Activated CD8-positive, alpha-beta memory T cell treated with anti-CD3 and anti-CD28 coated beads, Interleukin-2, amount 50 U/mL, for 24 hours (primary cell): ENCODE data around the gene SLC25A48.

Source experiments
- DNase-seq: peaks from one replicate; pipeline ENCODE4 v3.0.0-alpha.2; 2020; ENCODE audit errors: extremely low read depth

SLC25A48 gene

DNA sequence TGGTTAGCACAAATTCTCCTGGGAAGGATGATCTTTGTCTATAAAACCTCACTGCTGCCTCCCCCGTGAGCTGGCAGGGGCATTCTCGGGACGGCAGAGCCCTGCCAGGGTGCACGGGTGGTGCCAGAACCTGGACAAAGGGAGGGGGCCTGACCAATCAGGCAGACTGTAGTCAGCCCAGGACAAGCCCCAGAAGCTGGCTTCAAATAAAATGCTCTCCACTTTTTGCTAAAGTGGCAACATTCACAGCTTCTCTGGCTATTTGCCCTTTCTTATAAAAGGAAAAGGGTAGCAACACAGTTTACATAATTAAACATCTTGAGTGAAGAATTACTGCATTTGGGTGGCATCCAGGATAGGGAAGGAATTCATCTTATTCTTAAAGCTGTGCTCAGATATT lies 46.8 kb downstream of the SLC25A48 start:
- DNase-seq, result no peak

DNA sequence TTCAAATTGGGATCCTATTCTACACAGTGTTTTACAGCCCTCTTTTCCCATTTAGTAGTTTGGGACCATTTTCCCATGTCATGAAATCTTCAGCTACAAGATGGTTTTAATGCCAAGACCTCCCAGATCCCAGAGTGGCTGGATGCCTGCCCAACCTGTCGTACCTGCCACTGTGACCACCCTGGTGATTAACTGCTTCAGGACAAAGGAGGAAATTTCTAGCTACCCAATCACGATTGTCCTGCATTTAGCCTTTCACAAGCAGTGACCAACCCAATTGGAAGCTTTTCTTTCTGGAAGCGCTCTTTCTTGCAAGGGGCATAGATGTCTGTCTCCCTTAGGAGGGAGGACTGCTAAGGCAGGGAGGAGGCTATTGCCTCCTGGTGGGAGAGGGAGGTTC lies 47.4 kb downstream of the SLC25A48 start:
- no peak for DNase-seq

DNA sequence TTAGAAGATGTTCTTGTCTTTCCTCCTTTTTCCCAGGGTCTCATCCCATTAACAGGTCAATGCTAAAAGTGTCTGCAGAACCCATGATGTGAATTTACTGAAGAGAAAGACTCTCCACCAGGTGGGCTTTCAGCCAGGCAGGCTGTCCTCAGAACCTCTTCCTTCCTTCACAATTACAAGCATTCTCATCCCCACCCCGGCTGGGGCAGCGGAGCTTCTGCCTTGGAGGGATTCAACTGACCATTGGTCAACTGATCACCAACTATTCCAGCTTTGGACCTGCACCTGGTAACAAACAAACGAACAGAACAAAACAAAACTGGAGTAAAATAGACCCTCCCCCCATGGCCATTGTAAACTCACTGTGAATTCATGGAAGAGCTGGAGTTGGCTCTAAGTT lies 48.6 kb downstream of the SLC25A48 start:
- DNase-seq, result no peak

DNA sequence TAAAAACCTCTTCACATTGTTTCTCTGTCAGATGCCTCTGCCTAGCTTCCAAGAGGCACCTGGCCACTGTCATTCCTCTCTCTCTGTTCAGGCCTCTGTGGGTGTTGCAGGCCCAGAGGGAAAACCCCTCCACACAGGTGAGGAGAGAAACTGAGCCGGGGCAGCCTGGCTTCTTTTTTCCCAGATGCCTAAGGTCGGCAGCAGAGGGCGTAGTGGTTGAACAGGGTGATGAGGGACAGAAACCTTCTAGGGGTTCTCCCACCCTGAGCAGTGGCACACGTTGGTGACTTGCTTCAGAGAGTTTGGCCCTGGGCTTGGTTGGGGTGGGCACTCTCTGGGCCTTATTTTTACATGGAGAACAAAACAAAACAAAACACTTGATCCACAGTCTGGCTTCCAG lies 49.0 kb downstream of the SLC25A48 start:
- DNase-seq, result no peak

DNA sequence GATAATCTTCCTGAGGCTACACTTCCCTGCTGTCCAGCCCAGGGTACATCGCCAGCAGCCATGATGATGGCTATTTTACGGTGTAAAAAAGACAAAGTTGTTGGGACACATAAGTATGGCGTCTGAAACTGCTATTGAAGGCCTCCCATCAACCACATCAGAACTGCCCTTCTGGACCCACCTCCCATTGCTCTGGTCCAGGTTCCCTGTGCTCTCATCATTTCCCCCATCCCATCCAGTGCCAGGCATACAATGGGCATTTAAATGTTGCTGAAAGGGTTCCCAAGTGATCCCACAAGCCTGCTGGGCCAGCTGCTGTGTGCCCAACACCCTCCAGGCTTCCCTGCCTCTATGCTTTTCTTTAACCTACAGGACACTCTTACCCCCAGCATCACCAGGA lies 50.6 kb downstream of the SLC25A48 start:
- DNase-seq, result no peak

DNA sequence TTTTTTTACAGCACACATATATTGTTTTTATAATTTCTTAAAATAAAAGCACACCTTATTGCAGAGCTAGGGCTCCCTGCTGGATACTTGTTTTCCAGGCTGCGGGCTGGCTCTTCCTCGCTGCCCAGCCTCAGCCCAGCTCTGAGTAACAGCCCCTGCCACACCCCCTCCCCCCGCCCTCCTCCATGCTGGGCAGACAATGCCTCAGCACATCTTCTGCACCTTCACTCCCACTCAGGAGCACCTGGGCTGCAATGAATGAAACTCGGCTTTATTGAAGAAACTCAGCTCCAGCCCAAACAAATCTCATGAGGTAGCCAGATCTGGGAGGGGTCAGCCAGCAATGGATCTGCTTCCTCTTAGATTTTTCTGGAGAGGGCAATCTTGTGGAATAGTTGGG lies 51.7 kb downstream of the SLC25A48 start:
- no peak for DNase-seq

DNA sequence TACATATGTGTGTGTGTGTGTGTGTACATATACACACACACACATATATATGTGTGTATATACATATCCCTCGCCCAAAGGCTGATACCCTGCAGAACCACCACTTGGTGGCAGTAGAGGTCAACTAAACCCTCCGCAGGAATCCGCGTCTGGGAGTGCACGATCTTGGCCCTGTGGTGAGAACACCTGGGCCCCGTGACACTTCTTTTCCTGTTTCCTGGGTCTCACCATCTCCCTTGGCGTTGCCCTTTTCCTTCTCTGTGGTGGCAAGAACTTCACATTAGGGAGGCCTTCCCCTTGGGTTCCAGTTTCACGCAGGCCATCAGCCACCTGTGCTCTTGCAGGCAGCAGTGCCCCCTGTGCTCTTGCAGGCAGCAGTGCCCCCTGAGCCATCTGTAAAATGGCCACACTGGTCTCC lies 53.0 kb downstream of the SLC25A48 start:
- peak; percentile 9 for DNase-seq

DNA sequence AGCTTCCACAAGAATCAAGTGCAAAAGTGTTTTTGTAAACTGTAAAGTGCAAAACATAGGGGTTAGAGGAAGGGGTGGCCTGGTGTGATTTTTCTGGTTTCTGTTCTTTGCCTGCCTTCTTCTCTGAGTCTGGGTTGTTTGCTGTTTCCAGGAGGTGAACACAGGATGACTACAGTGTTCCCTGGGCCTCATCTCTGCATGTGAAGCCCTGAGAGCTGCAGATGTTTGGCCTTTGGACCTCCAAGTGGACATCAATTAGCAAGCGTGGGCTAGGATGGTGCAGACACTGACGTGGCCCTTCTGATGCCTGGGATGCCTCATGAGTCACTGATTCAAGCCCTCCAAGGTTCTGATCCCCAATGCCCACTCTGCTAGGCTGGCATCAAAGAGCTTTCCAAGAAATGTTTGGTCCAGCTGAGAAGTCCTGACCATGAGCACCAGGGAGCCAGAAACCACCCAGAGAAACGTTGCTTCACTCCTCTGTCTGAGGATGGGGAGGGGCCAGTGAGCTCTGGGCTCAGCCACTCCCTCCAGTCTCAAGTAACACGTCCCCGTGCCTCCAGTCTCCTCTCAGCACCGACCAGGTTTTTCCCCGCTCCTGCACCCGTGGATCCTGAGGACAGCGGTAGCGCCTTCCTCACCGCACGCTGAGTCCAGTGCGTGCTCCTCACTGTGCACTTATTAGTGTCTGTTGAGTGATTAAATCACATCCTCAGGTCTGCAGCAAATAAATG lies 53.6 kb downstream of the SLC25A48 start:
- DNase-seq, result no peak

DNA sequence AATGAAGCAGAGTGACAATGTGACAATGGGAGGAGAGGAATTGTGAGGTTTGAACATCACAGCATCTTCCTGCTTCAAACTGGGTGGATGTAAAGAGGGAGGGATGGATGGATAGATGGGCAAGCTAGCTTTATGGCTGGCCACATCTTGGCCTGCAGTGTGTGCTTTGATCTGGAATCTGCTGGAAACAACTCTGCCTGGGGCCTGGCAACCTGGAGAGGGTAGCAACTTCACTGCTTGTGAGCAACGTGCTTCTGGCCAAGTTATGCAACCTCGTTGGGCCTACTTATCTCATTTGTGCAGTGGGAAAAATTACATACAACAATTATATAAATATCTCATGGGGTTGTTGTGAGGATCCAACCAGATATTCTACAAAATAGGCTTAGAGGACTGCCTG lies 55.8 kb downstream of the SLC25A48 start:
- no peak for DNase-seq

DNA sequence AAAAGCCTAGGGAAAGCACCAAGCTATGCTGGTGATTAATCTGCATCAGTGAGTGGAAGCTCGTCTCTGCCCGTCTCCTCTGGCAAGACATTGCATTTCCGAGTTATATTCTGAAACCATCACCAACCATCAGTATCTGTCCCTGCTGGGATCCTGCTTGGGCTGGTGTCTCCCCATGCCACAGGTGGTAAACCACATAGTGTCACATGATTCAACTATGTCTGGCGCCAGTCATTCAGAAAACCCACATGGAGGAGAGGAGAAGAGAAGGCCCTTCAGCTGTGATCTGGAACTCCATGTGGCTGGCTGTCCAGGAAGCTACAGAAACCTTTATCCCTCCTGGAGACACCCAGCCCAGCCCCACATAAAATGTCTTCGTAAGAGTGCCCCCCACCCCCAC lies 56.4 kb downstream of the SLC25A48 start:
- DNase-seq, result peak; percentile 10

DNA sequence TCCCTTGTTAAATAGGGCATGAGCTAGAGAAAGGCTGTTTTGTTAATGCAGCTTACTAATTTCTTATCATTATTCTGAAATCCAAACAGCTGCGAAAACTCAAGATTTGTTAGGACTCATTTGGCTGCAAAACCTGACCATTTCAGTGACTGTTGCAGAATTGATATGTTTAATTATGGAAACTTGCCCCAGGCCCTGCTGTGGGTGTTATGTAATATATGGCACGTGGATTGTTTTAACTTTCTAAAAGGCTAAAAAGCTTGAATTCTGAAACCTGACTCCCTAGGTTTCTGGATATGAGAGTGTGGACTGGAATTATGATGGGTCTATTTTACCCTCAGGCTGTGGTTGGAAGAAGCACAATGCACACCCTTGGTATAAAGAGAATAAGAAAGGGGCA lies 56.8 kb downstream of the SLC25A48 start:
- DNase-seq, result no peak

DNA sequence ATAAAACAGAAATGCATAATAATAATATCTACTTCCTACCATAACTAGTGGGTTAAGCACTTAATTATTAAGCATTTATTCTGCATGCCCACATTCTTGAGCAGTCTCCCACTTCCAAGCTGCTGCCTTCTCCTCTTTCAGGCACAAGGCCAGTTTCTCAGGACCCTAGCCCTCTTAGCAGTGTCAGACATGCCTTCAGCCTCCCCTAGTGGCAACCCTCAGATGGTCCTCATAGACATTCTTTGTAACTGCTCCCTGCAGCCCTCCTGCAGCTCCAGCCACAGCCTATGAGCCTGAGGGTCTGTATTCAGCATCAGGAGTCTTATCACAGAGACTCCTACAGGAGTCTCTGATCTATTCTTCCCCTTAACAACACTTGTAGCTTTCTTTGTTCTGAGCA lies 57.3 kb downstream of the SLC25A48 start:
- no peak for DNase-seq

DNA sequence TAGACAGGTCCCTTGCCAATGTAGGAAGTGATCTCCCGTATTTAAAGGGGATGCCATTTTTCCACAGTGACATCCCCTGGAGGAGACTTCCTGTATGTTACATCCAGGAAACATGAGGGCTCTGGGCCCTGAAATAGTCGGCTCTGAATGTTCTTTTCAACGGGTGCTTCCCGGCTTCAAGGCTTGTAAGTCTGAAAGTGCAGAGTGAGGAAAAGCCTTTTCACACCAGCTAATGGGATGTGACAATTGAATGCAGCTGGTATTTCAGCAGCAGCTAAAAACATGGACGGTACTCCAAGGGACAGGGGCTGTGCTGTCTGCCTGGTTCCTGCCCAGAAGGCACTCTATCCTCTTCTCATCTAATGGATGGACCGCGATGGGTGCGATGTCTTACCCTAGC lies 59.8 kb downstream of the SLC25A48 start:
- no peak for DNase-seq

DNA sequence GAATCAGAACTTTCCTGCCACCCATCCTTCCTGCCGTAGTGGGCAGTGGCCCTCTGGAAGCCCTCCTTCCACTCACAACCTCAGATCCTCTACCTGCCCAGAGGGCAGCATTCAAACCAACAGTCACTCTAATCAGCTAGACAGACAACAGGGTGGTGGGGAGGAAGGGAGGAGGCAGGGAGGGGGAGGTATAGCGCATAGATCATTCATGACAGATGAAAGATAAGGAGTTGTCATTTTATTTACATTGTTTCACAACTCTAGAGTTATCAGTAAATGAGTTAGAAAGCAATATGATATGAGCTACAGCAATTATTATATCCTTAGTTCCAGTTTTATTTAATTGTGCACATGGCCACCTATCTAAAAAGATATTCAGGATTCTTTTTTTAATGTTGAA lies 60.3 kb downstream of the SLC25A48 start:
- DNase-seq, result no peak

DNA sequence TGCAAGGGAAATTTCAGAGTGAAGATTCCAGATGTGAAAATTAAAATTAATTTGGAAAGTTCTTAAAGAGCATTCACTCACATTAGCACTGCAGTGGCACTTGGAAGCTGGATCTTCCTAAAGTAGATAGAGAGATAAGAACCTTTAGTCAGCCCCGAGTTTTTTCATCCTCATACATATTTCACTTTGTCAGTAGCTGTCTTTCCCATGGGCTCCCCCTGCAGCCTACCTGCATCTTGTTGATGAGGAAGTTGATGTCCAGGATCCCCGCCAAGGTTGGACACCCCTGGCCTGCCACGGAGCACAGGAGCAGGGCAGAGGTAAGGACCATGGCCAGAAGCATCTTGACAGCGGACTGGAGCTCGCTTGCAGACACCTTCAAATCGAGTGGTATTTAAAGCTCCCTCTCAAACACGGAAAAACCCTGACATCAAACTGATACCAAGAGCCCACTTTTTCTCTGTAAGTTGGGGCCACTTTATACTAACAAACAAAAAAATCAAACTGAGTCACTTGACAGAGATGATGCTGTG lies 61.1 kb downstream of the SLC25A48 start, which contains the start of gene IL9:
Gene IL9 (minus strand): TSS at position 368 of the 533 bp plus-strand sequence. CDS start 25 bp downstream, at position 343.
- no peak for DNase-seq

DNA sequence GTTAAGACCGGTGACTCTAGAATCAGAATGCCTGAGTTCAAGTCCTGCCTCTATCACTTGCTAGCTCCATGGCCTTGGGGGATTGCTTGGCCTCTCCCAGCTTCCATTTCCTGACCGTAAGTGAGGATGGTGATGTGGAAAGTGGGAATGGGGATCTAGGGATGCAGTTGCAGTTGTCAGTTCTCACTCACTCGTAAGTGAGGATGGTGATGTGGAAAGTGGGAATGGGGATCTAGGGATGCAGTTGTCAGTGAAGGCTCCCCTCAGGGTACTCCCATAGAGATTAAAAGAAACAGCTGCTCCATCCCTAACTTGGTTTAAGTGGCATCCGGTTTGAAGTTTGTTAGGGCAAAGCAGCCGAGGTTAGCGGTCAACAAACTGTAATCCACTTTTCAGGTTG lies 64.2 kb downstream of the SLC25A48 start:
- DNase-seq, result no peak

DNA sequence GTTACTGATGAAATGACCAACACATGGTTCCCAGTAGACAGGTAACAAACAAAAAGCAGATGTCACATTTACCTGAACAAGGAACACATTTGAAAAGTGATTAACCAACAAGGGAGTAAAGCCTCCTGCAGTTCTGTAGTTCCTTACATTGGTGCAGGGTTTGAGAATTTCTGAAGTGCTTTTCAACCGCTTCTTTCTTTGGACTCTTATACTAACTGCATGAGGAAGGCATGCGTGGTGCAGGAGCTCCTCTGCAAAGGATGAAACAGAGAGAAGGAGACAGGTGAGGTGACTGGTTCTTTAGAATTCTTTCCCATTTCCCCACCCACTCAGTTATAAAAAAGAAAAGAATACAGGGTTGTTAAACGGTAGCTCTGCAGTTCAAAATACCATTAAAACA lies 65.8 kb downstream of the SLC25A48 start:
- no peak for DNase-seq

DNA sequence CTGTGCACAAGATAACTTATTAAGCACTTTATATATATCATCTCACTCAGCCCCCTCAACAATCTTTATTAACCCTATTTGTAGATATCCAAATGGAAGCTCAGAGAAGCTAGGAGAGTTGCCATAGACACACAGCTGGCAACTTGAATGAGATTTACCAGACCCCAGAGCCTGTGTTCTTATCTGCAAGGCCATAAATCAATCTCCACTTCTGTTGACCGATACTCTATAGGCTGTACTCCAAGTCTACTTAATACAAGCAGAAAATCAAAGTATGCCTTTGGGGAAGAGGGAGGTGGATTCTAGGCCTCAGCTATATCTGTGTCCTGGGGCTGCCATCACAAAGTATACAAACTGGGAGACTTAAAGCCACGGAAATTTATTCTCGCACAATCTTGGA lies 67.2 kb downstream of the SLC25A48 start:
- no peak for DNase-seq

DNA sequence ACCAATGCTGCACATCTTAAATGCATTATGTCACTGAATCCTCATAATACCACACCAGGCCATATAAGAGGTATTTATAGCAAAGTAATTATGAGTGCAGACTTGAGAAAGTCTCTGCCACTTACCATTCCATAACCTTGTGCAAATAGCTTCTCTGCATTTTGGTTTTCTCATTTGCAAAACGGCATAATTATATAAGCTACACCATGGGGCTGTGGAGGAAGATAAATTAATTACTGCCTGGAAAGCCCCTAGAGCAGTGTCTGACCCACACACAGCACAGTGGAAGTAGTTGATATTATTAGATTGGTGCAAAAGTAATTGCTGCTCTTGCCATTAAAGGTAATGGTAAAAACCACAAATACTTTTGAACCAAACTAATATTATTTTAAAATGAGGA lies 70.7 kb downstream of the SLC25A48 start:
- DNase-seq, result no peak

DNA sequence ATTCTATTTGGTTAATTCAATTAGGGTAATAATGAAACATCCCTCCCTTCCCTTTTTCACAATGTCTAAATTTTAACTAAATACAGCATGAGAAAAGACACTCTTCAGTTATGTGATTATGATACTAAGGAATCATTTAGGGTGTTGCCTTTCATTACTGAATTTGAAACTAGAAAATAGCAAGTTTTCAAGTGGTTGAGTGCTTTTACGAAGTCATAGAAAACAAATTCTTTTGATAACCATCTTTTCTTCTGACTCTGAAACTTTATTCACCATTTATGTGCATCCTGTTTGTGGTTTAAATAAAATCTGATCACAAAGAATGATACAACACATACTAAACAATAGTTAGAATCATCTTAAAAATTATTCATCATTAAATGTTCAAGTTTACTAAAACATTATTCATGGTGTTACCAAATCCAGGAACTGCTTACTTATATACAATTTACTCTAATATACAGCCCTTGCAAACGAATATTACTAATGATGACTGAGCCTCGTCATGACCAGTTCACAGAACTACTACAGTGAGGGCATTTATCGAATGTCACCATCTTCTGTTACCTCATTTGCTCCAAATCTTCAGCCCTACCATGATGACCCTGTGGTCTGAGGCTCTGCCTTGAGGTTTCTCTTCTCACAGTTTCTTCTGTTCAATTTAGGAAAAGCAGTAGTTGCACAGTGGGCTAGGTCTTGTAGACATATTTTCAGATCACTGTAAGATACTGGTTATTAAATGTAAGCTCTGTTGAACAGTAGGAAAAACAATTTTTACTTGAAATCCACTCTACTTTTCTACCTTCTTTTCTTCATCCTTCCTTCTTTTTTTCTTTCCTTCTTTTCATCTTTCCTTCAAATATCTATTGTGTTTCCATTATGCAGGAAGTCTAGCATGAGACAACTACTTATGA lies 79.5 kb downstream of the SLC25A48 start:
- no peak for DNase-seq

DNA sequence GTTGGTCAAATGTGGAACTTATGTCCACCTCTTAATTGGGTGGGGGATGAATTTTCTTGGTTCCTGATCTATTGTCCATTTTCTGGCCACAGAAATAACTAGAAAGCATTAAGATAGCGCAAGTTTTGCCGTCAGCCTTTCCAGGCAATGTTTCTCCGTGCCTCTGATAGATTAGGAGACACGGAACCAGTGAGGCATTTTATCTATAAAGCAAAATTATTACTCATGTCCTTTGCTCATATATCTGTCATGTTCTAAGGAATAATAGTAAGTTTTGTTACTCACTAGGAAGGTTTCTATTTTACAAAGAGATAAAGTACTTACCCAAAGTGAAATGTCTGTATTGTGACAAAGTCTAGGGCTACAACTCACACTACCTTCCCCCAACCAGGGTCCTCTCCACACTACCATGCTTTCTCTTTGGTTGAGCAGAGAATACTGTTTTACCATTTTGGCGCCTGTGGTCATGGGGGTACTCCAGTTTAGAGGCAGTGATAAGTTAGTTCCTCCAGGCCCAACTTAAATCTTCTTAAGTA lies 81.1 kb downstream of the SLC25A48 start:
- DNase-seq, result no peak

DNA sequence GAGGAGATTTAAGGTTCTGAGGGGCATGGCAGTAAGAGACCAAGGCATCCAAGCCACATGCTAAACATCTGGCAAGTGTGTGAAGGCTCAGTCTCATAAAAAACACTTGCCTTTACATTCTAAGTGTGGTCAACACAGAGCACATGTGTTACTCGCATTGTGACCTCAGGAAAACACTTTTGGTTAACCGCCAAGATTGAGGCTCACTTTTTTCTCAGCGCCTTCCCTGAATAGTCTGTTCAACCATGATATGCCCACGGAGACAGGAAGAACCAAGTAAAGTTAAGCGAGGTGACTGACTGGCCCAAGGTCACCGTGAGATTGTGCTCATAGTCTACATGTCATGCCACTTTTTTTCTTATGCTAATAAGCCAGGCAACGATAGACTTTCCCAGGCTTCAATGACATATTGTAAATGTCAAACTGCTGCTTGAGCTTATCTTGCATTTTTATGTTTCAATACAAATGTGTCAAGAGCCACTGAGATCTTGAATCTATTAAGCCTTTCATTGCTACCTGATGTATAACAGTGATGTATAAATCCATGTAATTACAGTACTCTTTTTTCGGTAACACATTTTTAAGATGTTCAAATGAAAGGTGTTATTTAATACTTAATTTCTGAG lies 82.3 kb downstream of the SLC25A48 start:
- no peak for DNase-seq
